H1 (cell line): ENCODE results near the gene KRT78. TPM values are rescaled to one million over a fixed set of nuclear protein-coding genes. Genes with fewer than 3 reads are reported as not detected.

Experiments
- CTCF ChIA-PET: fragments of 300-600 bp; sonication (Branson Sonifier 250); formaldehyde crosslinking; loops from one replicate; lab custom pipeline; 2021; ENCODE audit not compliant: partially characterized antibody; lab: Charles Lee
- POLR2A ChIA-PET: fragments of 300-600 bp; sonication (Branson Sonifier 250); formaldehyde crosslinking; loops from one replicate; lab custom pipeline; 2021; ENCODE audit warnings: inconsistent platforms; ENCODE audit not compliant: partially characterized antibody; lab: Charles Lee
- DNase-seq, 2 experiments: peaks; one replicate each; pipeline versions ENCODE4 v3.0.0 to v3.0.0-alpha.2; 2010 to 2022; ENCODE audit warnings: low spot score in 2 of 2, low read depth in 1 of 2, mixed read lengths in 1 of 2
- FAIRE-seq: peaks from 2 replicates; lab custom pipeline; 2011; peaks lifted over from hg19 to GRCh38; lab: Jason Lieb, UNC
- H2AFZ ChIP-seq: 2 replicates; pipeline ENCODE4 v1.8.1; 2012; ENCODE audit warnings: low read length, inconsistent platforms
- H2AK5ac ChIP-seq: 2 replicates; pipeline ENCODE4 v1.6.1; 2013; ENCODE audit warnings: low read depth, low read length
- H2BK120ac ChIP-seq: replicated peaks from 2 replicates; pipeline ENCODE3; 2013; ENCODE audit warnings: low read depth, low read length, inconsistent platforms
- H2BK12ac ChIP-seq: 2 replicates; pipeline ENCODE4 v1.6.1; 2013; ENCODE audit warnings: low read depth, low read length
- H2BK15ac ChIP-seq: 2 replicates; pipeline ENCODE4 v1.6.1; 2013; ENCODE audit warnings: low read length
- H2BK20ac ChIP-seq: 2 replicates; pipeline ENCODE4 v1.6.1; 2013; ENCODE audit warnings: low read length
- H2BK5ac ChIP-seq: 2 replicates; pipeline ENCODE4 v1.6.1; 2013; ENCODE audit warnings: low read depth, low read length
- H3K14ac ChIP-seq: 2 replicates; pipeline ENCODE4 v1.6.1; 2013; ENCODE audit warnings: inconsistent platforms; ENCODE audit not compliant: insufficient read length
- H3K18ac ChIP-seq: 2 replicates; pipeline ENCODE4 v1.6.1; 2013; ENCODE audit warnings: low read length; ENCODE audit errors: extremely low read depth
- H3K23ac ChIP-seq: 2 replicates; pipeline ENCODE4 v1.6.1; 2013; ENCODE audit warnings: inconsistent platforms; ENCODE audit not compliant: insufficient read length
- H3K23me2 ChIP-seq: 2 replicates; pipeline ENCODE4 v1.6.1; 2013; ENCODE audit warnings: low read depth, low read length
- H3K27ac ChIP-seq: 2 replicates; pipeline ENCODE4 v1.6.1; 2011; ENCODE audit warnings: low read depth, low read length, inconsistent platforms
- H3K27me3 ChIP-seq, 4 experiments: replicated peaks in 1 of 4; 1 replicate in 1 of 4; 2 replicates in 3 of 4; pipeline versions ENCODE4 v1.6.1 to v1.8.1; 2011 to 2013; ENCODE audit warnings: low read length in 3 of 4, mild to moderate bottlenecking in 3 of 4, inconsistent platforms in 2 of 4, mixed read lengths in 2 of 4, moderate library complexity in 1 of 4; ENCODE audit not compliant: control insufficient read depth in 3 of 4, insufficient read depth in 3 of 4; ENCODE audit errors: extremely low read depth in 1 of 4
- H3K36me3 ChIP-seq, 4 experiments: 2 replicates each; pipeline versions ENCODE4 v1.6.1 to v1.8.1; 2011 to 2013; ENCODE audit warnings: mild to moderate bottlenecking in 4 of 4, low read length in 3 of 4, moderate library complexity in 2 of 4, control low read depth in 1 of 4, inconsistent platforms in 1 of 4; ENCODE audit not compliant: insufficient read depth in 4 of 4, control insufficient read depth in 2 of 4
- H3K4ac ChIP-seq: replicated peaks from 2 replicates; pipeline ENCODE3; 2013; ENCODE audit warnings: low read length, low read depth, mixed read lengths, inconsistent platforms; ENCODE audit not compliant: insufficient read length
- H3K4me1 ChIP-seq, 4 experiments: replicated peaks in 1 of 4; 1 replicate in 1 of 4; 2 replicates in 3 of 4; pipeline versions ENCODE4 v1.6.1 to v1.8.1; 2011 to 2013; ENCODE audit warnings: low read length in 3 of 4, inconsistent platforms in 2 of 4, mixed read lengths in 1 of 4; ENCODE audit not compliant: insufficient read depth in 4 of 4, control insufficient read depth in 3 of 4
- H3K4me2 ChIP-seq, 2 experiments: 2 replicates each; pipeline versions ENCODE4 v1.6.1 to v1.8.1; 2011 to 2013; ENCODE audit warnings: low read depth in 2 of 2, low read length in 2 of 2, control low read depth in 1 of 2, inconsistent platforms in 1 of 2, mild to moderate bottlenecking in 1 of 2; ENCODE audit not compliant: insufficient read depth in 1 of 2
- H3K4me3 ChIP-seq, 4 experiments: fragments of 200-600, 300-600 bp in 1 of 4; sonication (generic), shearing (Covaris generic), sonication (Bioruptor Twin) in 1 of 4; 2 replicates each; pipeline versions ENCODE4 v1.5.1 to v1.8.1; 2011 to 2016; ENCODE audit warnings: low read length in 4 of 4, low read depth in 3 of 4, control low read depth in 2 of 4, inconsistent platforms in 2 of 4, mild to moderate bottlenecking in 2 of 4, mixed read lengths in 1 of 4, moderate library complexity in 1 of 4; ENCODE audit not compliant: insufficient read depth in 2 of 4; ENCODE audit errors: extremely low read depth in 1 of 4
- H3K56ac ChIP-seq: replicated peaks from 2 replicates; pipeline ENCODE3; 2013; ENCODE audit warnings: low read depth, mild to moderate bottlenecking, mixed read lengths, low read length, inconsistent platforms; ENCODE audit not compliant: insufficient read length
- H3K79me1 ChIP-seq: 2 replicates; pipeline ENCODE4 v1.6.1; 2013; ENCODE audit warnings: low read depth, low read length, control low read depth
- H3K79me2 ChIP-seq, 2 experiments: 2 replicates each; pipeline versions ENCODE4 v1.6.1 to v1.8.1; 2012 to 2013; ENCODE audit warnings: low read length in 2 of 2, mild to moderate bottlenecking in 2 of 2, inconsistent platforms in 1 of 2; ENCODE audit not compliant: insufficient read depth in 2 of 2, control insufficient read depth in 1 of 2
- H3K9ac ChIP-seq, 4 experiments: replicated peaks in 1 of 4; 1 replicate in 1 of 4; 2 replicates in 3 of 4; pipeline versions ENCODE4 v1.6.1 to v1.8.1; 2011 to 2013; ENCODE audit warnings: low read depth in 3 of 4, low read length in 3 of 4, control low read depth in 2 of 4, mild to moderate bottlenecking in 2 of 4, moderate library complexity in 2 of 4, inconsistent platforms in 1 of 4; ENCODE audit errors: extremely low read depth in 1 of 4
- H3K9me3 ChIP-seq, 2 experiments: 2 replicates each; pipeline versions ENCODE4 v1.6.1 to v1.8.1; 2012 to 2013; ENCODE audit warnings: mild to moderate bottlenecking in 2 of 2, moderate library complexity in 2 of 2, control low read depth in 1 of 2, inconsistent platforms in 1 of 2, low read depth in 1 of 2, low read length in 1 of 2, mixed read lengths in 1 of 2; ENCODE audit not compliant: insufficient read depth in 2 of 2
- H4K20me1 ChIP-seq, 2 experiments: replicated peaks in 1 of 2; 2 replicates each; pipeline versions ENCODE3 to v1.8.1; 2011 to 2013; ENCODE audit warnings: inconsistent platforms in 2 of 2, low read length in 2 of 2, mild to moderate bottlenecking in 1 of 2; ENCODE audit not compliant: insufficient read depth in 2 of 2, control insufficient read depth in 1 of 2
- H4K5ac ChIP-seq: 2 replicates; pipeline ENCODE4 v1.6.1; 2013; ENCODE audit warnings: low read length, low read depth, mixed read lengths, inconsistent platforms; ENCODE audit not compliant: insufficient read length
- H4K8ac ChIP-seq: 2 replicates; pipeline ENCODE4 v1.8.0; 2013; ENCODE audit warnings: mild to moderate bottlenecking, moderate library complexity, low read length, inconsistent platforms; ENCODE audit not compliant: insufficient read depth; ENCODE audit errors: extremely low read depth
- H4K91ac ChIP-seq: replicated peaks from 2 replicates; pipeline ENCODE3; 2013; ENCODE audit warnings: low read length, mixed read lengths, inconsistent platforms; ENCODE audit not compliant: insufficient read length
- PHF8 ChIP-seq: fragments of 200-600 bp; sonication (generic); conservative IDR thresholded peaks from 2 replicates; pipeline ENCODE4 v1.7.1; 2012; ENCODE audit warnings: low read depth, mild to moderate bottlenecking, inconsistent platforms, low read length, moderate library complexity
- SRF ChIP-seq: IDR thresholded peaks from 2 replicates; pipeline ENCODE4 v1.6.1; 2011; ENCODE audit warnings: mild to moderate bottlenecking, low read depth, low read length, moderate library complexity
- TAF1 ChIP-seq: IDR thresholded peaks from 2 replicates; pipeline ENCODE4 v1.6.1; 2011; ENCODE audit warnings: mild to moderate bottlenecking, low read depth, low read length
- WGBS, 2 experiments: shearing (Covaris generic) in 1 of 2; methylation state at CpG; one replicate each; pipeline versions ENCODE4 v1.1.6 to v1.1.7; 2013 to 2015; ENCODE audit warnings: low lambda C conversion rate in 2 of 2, mixed read lengths in 2 of 2, inconsistent platforms in 1 of 2, low coverage in 1 of 2, missing lambda C conversion rate in 1 of 2; ENCODE audit not compliant: insufficient replicate concordance in 2 of 2, insufficient coverage in 1 of 2, insufficient read length in 1 of 2; ENCODE audit errors: extremely low coverage in 1 of 2, missing lambda C conversion rate in 1 of 2; 5-methylcytosine and 5-hydroxymethylcytosine counted together
- polyA plus RNA-seq, 7 experiments: library from polyadenylated mRNA; depleted of rRNA in 3 of 7; stranded (reverse) in 5 of 7; unstranded in 2 of 7; fragments of >200 nt in 5 of 7; fragments of 200-250 nt in 2 of 7; gene quantifications; 1 replicate in 5 of 7; 2 replicates in 1 of 7; 4 replicates in 1 of 7; pipeline versions ENCODE4 v1.2.1 to v1.2.3, GENCODE V29; 2011 to 2013; ENCODE audit warnings: missing spikeins in 2 of 7, mixed read lengths in 2 of 7
- total RNA-seq: library from RNA; stranded (reverse); fragmentation: NEBNext Ultra II Directional; extraction: Animal tissue kit (Norgen Biotek cat#: 25700); gene quantifications from 2 replicates; pipeline ENCODE4 v1.2.1, GENCODE V29; 2021
- TF ChIP-seq, protein P1 (sequence below): IDR thresholded peaks from 2 replicates; pipeline ENCODE4 v1.6.1; 2012; ENCODE audit warnings: inconsistent platforms

The KRT78 gene
- total and polyA plus RNA-seq, 2 of the 8 experiments (the other 6 are each of a cell fraction or from before 2014, with no cell fraction given) = not detected

DNA sequence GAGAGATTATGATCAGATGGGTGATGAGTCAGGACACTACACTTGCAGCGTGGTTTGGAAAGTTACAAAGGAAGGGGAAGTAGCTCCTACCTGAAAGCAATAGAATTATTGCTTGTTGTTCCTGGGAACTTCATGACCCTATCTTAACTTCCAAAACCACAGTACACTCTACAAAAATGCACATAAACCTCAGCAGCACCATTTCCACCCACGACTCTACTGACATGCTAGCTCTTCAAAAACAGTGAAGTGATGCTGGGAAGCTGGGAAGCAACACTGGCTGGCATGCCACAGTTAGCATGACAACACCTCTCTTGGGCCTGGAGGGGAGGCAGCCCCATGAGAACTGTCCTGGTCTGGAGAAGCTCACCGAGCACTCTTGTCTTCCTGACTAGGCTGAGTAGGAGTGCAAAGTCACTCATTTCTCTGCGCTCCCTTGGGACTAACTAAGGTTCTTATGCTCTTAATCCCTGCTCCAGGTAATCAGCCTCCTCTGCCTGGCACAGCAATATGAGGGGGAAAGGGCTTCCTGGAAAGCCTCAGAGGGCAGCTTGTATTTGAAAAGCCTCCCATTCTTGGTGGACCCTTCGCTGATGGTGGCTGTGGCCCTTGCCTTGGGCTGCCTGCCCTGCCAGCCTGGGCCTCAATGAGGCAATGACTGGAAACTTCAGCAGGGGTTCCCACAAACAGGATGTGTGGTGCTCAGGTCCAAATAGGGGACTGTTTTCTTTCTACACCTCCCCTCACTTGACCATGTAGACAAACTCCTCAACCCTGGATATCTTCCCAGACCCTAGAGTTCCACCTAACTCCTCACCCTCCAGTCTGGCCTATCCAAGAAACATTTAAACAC is 54.1 kb downstream of the KRT78 start:
- no peaks in the 10 kb centered on the region for H3K27me3 ChIP-seq
- WGBS, 2 experiments = 88% methylated on average over 5 of the region's 5 CpGs; no CpG with 5 or more reads in 1 of the 2 experiments
- no peak overlapping the region for H3K4me3 ChIP-seq
- no peak overlapping the region for H2BK5ac ChIP-seq
- CTCF ChIA-PET = interaction anchor here (1.4 kb wide), 1 partner anchor 211 kb away, joined by 3 read pairs; no protein-coding TSS in a partner anchor
- H3K23me2 ChIP-seq = no peaks in the 10 kb centered on the region
- H2BK120ac ChIP-seq = no peak overlapping the region
- FAIRE-seq = no peak
- H2AFZ ChIP-seq = no peak overlapping the region
- TF ChIP-seq TAF1 = no peak
- TF ChIP-seq, protein P1, sequence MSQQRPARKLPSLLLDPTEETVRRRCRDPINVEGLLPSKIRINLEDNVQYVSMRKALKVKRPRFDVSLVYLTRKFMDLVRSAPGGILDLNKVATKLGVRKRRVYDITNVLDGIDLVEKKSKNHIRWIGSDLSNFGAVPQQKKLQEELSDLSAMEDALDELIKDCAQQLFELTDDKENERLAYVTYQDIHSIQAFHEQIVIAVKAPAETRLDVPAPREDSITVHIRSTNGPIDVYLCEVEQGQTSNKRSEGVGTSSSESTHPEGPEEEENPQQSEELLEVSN = no peak
- no peak for TF ChIP-seq PHF8
- no peak for TF ChIP-seq SRF
- TF ChIP-seq, all 59 proteins: peak for 0
- Histone ChIP-seq H2BK20ac (no peak overlapping the region), H2AK5ac (no peak overlapping the region; the same call in 1 of the 2 replicates), H3K56ac (no peak overlapping the region), H4K5ac (no peak overlapping the region), H3K9me3 (no peaks in the 10 kb centered on the region; a peak in 1 of 4 replicates), H2BK15ac (no peak overlapping the region), H3K79me1 (no peaks in the 10 kb centered on the region), H4K91ac (no peak overlapping the region), H2BK12ac (no peak overlapping the region), H3K79me2 (no peaks in the 10 kb centered on the region), H3K23ac (no peak overlapping the region), H3K4me2 (no peak overlapping the region), H3K36me3 (no peaks in the 10 kb centered on the region), H4K20me1 (no peaks in the 10 kb centered on the region), H3K18ac (no peak overlapping the region), H3K27ac (no peak overlapping the region), H3K4ac (no peak overlapping the region), H3K4me1 (peaks cover 0 to under 1% (median 0%) of the 10 kb centered on the region in 4 experiments; a peak in 2 of 7 replicates), H4K8ac (no peak overlapping the region), H3K9ac (no peak overlapping the region), H3K14ac (no peak overlapping the region)
- POLR2A ChIA-PET = no interaction called here
- DNase-seq = no peak
